NK-92 (cell line): ENCODE data around the gene XAGE3.
"Not testable (repeated sequence)": the region's sequence is repeated elsewhere in the genome, so short reads cannot be mapped to it uniquely, and the experiment has no call there.

Experiments
- DNase-seq: peaks from one replicate; lab custom pipeline; 2025; ENCODE audit not compliant: unreplicated experiment; lab: John Stamatoyannopoulos, UW

Gene XAGE3

DNA sequence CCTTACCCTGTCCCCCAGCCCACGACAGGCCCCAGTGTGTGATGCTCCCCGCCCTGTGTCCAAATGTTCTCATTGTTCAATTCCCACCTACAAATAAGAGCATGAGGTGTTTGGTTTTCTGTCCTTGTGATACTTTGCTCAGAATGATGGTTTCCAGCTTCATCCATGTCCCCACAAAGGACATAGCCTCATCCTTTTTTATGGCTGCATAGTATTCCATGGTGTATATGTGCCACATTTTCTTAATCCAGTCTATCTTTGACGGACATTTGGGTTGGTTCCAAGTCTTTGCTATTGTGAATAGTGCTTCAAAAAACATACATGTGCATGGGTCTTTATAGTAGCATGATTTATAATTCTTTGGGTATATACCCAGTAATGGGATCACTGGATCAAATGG lies 24.3 kb downstream of the XAGE3 start:
- DNase-seq = not testable (repeated sequence)

DNA sequence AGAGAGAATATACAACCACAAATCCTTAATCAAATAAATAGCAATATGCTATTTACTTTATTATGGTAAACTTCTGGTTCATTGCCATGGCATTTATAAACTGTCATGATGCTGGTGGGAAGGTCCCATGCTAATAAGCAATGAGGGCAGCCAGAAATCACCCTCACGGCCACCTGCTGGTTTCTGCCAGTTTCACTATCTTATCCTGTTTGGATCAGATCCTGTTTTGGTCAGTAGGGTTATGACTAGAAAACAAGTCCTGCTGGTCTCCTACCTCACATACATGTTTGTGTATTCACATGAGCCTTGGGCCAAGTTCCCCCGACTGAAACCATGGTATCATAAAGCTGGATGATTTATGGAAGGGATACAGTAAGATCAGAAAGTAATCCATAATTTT lies 28.7 kb downstream of the XAGE3 start:
- DNase-seq = no peak

DNA sequence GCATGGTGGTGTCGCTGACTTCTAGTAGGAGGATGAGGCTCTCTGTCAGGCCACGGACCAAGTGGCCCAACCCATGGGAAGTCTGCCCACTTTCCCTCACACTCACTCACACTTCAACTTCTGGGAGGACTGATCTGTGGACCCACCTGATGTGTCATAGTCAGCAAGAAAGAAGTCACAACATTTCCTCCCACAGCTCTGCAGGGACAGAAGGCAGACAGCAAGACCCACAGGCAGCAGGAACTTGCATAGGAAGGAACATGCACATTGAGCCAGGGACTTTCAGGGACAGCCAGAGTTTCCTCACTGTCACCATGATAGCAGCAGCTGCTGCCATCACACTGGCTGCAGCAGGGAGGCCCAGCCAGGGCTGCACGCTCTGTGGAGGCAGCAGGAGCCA lies 37.3 kb downstream of the XAGE3 start:
- DNase-seq = no peak

DNA sequence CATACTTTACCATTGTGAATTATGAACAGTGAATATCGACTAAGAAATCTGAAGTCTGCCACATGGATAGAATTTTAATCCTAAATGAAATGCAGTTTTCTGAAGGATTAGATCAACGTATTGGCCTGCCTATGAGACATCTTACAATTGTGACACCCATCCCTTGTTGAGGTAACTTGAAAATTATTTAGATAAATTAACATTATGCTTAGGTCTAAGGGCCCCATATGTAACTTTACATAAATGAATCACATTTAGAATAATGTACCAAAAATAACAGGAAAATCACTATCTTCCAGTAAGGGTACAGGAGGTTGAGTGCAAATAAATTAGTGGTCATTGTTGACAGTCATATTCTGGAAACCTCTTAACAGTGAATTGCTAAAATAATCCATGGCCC lies 43.3 kb downstream of the XAGE3 start:
- no peak for DNase-seq

- DNase-seq = no peak
Measured at GRCh38 chrX:52821079-52821760, 46.7 kb downstream of the XAGE3 start.

DNA sequence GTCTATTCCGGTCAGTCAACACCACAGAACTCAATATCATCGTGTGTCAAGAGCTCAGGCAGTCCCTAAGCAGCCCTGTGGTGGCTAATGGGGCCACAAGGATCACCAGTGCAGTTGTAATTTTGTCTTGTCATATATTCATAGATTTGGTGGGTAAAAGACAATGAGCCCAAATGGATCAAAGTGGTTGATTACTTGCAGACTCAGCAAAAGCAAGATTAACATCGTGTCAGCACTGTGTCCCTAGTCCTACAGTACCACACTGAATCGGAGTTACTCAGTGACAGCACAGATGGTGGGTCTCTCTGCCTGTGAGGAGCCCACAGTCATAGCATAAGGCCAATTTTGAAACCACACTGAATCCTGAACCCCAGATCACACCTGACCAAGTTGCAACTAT lies 48.1 kb downstream of the XAGE3 start:
- DNase-seq = no peak
